DMS79 treated with DMSO at 0.1 percent for 48 hours (cell line): ENCODE measurements around the gene TSFM.

Experiments
- DNase-seq: peaks from one replicate; lab custom pipeline; 2025; lab: John Stamatoyannopoulos, UW

TSFM gene

GRCh38 chr12:57746025-57746424 is 36.6 kb upstream of the TSFM start:
- DNase-seq, result no peak

- no peak for DNase-seq
Observed at GRCh38 chr12:57749061-57749460, 33.5 kb upstream of the TSFM start.

GRCh38 chr12:57750561-57751431 is 31.8 kb upstream of the TSFM start:
- no peak for DNase-seq

- DNase-seq, result no peak
Observed at GRCh38 chr12:57751432-57751787, 31.2 kb upstream of the TSFM start.

- peak; percentile 95 for DNase-seq
Observed at GRCh38 chr12:57751788-57752667, 30.6 kb upstream of the TSFM start, which contains the start of gene CDK4. CDK4 (minus strand) TSS chr12:57752310; CDS start chr12:57751717, 593 bp downstream.

- DNase-seq, result no peak
Observed at GRCh38 chr12:57752668-57753000, 30.0 kb upstream of the TSFM start.

GRCh38 chr12:57753756-57754337 is 28.7 kb upstream of the TSFM start:
- DNase-seq, result no peak

GRCh38 chr12:57754411-57755193 is 28.0 kb upstream of the TSFM start, which contains the start of gene MARCHF9:
MARCHF9 (plus strand) TSS chr12:57755103; CDS start chr12:57755529, 426 bp downstream.
- peak; percentile 66 for DNase-seq

- DNase-seq, result no peak
Observed at GRCh38 chr12:57755194-57755453, 27.5 kb upstream of the TSFM start.

- DNase-seq, result no peak
Observed at GRCh38 chr12:57755454-57756372, 26.9 kb upstream of the TSFM start.

GRCh38 chr12:57756406-57757341 is 25.9 kb upstream of the TSFM start:
- peak; percentile 10 for DNase-seq

GRCh38 chr12:57757771-57758170 is 24.8 kb upstream of the TSFM start:
- no peak for DNase-seq

- no peak for DNase-seq
Observed at GRCh38 chr12:57758552-57759359, 23.8 kb upstream of the TSFM start.

- DNase-seq, result no peak
Observed at GRCh38 chr12:57759360-57759980, 23.1 kb upstream of the TSFM start.

- no peak for DNase-seq
Observed at GRCh38 chr12:57760347-57760982, 22.1 kb upstream of the TSFM start.

GRCh38 chr12:57761391-57761998 is 21.1 kb upstream of the TSFM start:
- no peak for DNase-seq

- DNase-seq, result no peak
Observed at GRCh38 chr12:57762463-57762862, 20.1 kb upstream of the TSFM start.
